HPDE6-E6E7 (cell line): ENCODE data around the gene TF.
"Not testable (repeated sequence)": the region's sequence is repeated elsewhere in the genome, so short reads cannot be mapped to it uniquely, and the experiment has no call there.

Source experiments
- DNase-seq: peaks from one replicate; pipeline ENCODE4 v3.0.0; 2011; ENCODE audit warnings: missing footprints; ENCODE audit errors: extremely low spot score

TF gene

GRCh38 chr3:133745981-133746711 is at the start of gene TF:
Gene TF, plus strand, starts transcription at chr3:133746393. Its CDS starts 48 bp downstream, at chr3:133746441.
- no peak for DNase-seq

- no peak for DNase-seq
Observed at GRCh38 chr3:133697960-133698359, 48.2 kb upstream of the TF start.

- no peak for DNase-seq
Observed at GRCh38 chr3:133699467-133699866, 46.7 kb upstream of the TF start.

GRCh38 chr3:133699903-133700302 is 46.3 kb upstream of the TF start:
- no peak for DNase-seq

GRCh38 chr3:133700351-133700750 is 45.8 kb upstream of the TF start:
- no peak for DNase-seq

- no peak for DNase-seq
Observed at GRCh38 chr3:133701435-133702358, 44.5 kb upstream of the TF start.

- DNase-seq = no peak
Observed at GRCh38 chr3:133703915-133704314, 42.3 kb upstream of the TF start.

- DNase-seq = no peak
Observed at GRCh38 chr3:133706033-133706432, 40.2 kb upstream of the TF start.

- no peak for DNase-seq
Observed at GRCh38 chr3:133709139-133709750, 36.9 kb upstream of the TF start.

- DNase-seq = no peak
Observed at GRCh38 chr3:133711013-133711412, 35.2 kb upstream of the TF start.

GRCh38 chr3:133712017-133712416 is 34.2 kb upstream of the TF start:
- no peak for DNase-seq

- DNase-seq = no peak
Observed at GRCh38 chr3:133713347-133713746, 32.8 kb upstream of the TF start.

- no peak for DNase-seq
Observed at GRCh38 chr3:133717424-133717823, 28.8 kb upstream of the TF start.

GRCh38 chr3:133722935-133723334 is 23.3 kb upstream of the TF start:
- no peak for DNase-seq

- no peak for DNase-seq
Observed at GRCh38 chr3:133730993-133731392, 15.2 kb upstream of the TF start.

- not testable (repeated sequence) for DNase-seq
Observed at GRCh38 chr3:133732231-133732630, 14.0 kb upstream of the TF start.

GRCh38 chr3:133733226-133733625 is 13.0 kb upstream of the TF start:
- no peak for DNase-seq

GRCh38 chr3:133734305-133734704 is 11.9 kb upstream of the TF start:
- no peak for DNase-seq

GRCh38 chr3:133742351-133743091 is 3.7 kb upstream of the TF start:
- DNase-seq = no peak

GRCh38 chr3:133744241-133744640 is 2.0 kb upstream of the TF start:
- no peak for DNase-seq

GRCh38 chr3:133745108-133745507 is 1.1 kb upstream of the TF start:
- DNase-seq = no peak

- no peak for DNase-seq
Observed at GRCh38 chr3:133746712-133747066, 496 bp downstream of the TF start.
